Spleen (tissue), 7 donors: ENCODE measurements around the gene RS1.

Experiments used
- POLR2A ChIP-seq, 3 donors: fragments of 450-650 bp; IDR thresholded peaks; one replicate each; pipeline ENCODE4 v1.5.1; 2017; ENCODE audit warnings: antibody characterized with exemption in 3 of 3, mild to moderate bottlenecking in 1 of 3
- POLR2AphosphoS5 ChIP-seq, 3 donors: sonication (generic); formaldehyde crosslinking; IDR thresholded peaks; one replicate each; pipeline ENCODE4 v1.5.1; 2017; ENCODE audit warnings: antibody characterized with exemption in 3 of 3
- TF ChIP-seq, protein P1 (sequence below), 11 experiments: fragments of 200-600 bp in 7 of 11; fragments of 450-650 bp in 4 of 11; sonication (generic) in 4 of 11; IDR thresholded peaks in 8 of 11; conservative IDR thresholded peaks in 3 of 11; 1 replicate in 7 of 11; 2 replicates in 4 of 11; pipeline versions ENCODE4 v1.4.0 to v1.8.0; 2016 to 2021; ENCODE audit warnings: antibody characterized with exemption in 11 of 11, inconsistent platforms in 4 of 11, mild to moderate bottlenecking in 1 of 11
- donor health status: DM: no; HTN: no; CAD: no; lungs with moderate emphysema.
- donor health status: DM: no; HTN: no; CAD: no.
- donor health status: DM: no; HTN: no; CAD: no.

- TF ChIP-seq, protein P1, sequence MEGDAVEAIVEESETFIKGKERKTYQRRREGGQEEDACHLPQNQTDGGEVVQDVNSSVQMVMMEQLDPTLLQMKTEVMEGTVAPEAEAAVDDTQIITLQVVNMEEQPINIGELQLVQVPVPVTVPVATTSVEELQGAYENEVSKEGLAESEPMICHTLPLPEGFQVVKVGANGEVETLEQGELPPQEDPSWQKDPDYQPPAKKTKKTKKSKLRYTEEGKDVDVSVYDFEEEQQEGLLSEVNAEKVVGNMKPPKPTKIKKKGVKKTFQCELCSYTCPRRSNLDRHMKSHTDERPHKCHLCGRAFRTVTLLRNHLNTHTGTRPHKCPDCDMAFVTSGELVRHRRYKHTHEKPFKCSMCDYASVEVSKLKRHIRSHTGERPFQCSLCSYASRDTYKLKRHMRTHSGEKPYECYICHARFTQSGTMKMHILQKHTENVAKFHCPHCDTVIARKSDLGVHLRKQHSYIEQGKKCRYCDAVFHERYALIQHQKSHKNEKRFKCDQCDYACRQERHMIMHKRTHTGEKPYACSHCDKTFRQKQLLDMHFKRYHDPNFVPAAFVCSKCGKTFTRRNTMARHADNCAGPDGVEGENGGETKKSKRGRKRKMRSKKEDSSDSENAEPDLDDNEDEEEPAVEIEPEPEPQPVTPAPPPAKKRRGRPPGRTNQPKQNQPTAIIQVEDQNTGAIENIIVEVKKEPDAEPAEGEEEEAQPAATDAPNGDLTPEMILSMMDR (IDR thresholded peaks at IDR 0.05 in 8 of 11, conservative IDR thresholded peaks at IDR 0.05 in 3 of 11) = no peak
- TF ChIP-seq POLR2A (IDR thresholded peaks at IDR 0.05) = no peak
- TF ChIP-seq POLR2AphosphoS5 (IDR thresholded peaks at IDR 0.05) = no peak
Measured at GRCh38 chrX:18696653-18697052, 24.7 kb upstream of the RS1 start.
